ENCODE results near the gene RGPD8.
"Not testable (repeated sequence)": the region's sequence is repeated elsewhere in the genome, so short reads cannot be mapped to it uniquely, and the experiment has no call there.

Gene RGPD8

DNA sequence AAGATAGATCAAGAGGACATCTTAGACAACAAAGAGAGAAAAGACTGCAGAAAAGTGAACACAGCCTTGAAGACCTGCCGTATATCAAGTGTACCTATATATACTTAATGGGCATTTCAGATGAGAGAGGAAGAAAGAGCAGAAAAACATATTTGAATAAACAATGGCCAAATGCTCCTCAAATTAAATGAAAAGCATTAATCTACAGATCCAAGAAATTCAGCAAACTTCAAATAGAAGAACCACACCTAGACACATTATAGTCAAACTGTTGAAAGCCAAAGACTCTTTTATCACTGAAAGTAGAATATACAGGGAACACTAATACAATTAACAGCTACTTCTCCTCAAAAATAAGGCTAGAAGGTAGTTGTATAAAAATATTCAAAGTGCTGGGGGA lies 29.8 kb upstream of the RGPD8 start:
- H3K36me3 ChIP-seq (ENCODE audit: insufficient read depth, low read length), result no peaks in the 10 kb centered on the region
- no peaks in the 10 kb centered on the region for H3K27me3 ChIP-seq (ENCODE audit: control insufficient read depth in 1 of 2, insufficient read depth in 2 of 2, low read length in 2 of 2)
- H3K27ac ChIP-seq (ENCODE audit: low read depth, low read length), result no peak overlapping the region
- H3K9me3 ChIP-seq (ENCODE audit: low read length), result no peaks in the 10 kb centered on the region
- H3K9ac ChIP-seq (ENCODE audit: low read length), result no peak overlapping the region
- no peaks in the 10 kb centered on the region for H3K4me1 ChIP-seq (ENCODE audit: insufficient read depth, low read length)
- H3K4me3 ChIP-seq (ENCODE audit: low read depth in 1 of 2, low read length in 2 of 2), result no peak overlapping the region

DNA sequence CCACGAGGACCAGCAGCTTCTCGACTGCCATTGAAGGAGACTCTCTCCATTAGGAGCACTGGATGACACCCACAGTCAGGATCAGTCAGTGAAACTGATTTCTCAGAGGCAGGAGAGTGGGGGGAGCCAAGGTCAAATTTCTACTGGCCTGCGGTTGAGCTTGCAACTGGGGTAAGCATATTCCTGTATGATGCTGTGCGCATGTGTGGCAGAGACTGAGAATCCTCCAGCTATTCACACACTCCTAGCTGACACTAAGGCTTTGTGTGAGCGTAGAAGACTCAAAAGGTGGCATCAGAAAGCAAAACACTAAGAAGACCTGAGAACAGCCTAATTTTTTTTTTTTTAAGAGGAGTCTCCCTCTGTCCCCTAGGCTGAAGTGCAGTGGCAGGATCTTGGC lies 28.7 kb upstream of the RGPD8 start:
- Histone ChIP-seq H3K9me3 (ENCODE audit: low read length) (no peaks in the 10 kb centered on the region), H3K27ac (ENCODE audit: low read depth, low read length) (no peak overlapping the region), H3K4me1 (ENCODE audit: insufficient read depth, low read length) (no peaks in the 10 kb centered on the region), H3K36me3 (ENCODE audit: insufficient read depth, low read length) (no peaks in the 10 kb centered on the region), H3K27me3 (ENCODE audit: control insufficient read depth in 1 of 2, insufficient read depth in 2 of 2, low read length in 2 of 2) (no peaks in the 10 kb centered on the region), H3K4me3 (ENCODE audit: low read depth in 1 of 2, low read length in 2 of 2) (no peak overlapping the region), H3K9ac (ENCODE audit: low read length) (no peak overlapping the region)

DNA sequence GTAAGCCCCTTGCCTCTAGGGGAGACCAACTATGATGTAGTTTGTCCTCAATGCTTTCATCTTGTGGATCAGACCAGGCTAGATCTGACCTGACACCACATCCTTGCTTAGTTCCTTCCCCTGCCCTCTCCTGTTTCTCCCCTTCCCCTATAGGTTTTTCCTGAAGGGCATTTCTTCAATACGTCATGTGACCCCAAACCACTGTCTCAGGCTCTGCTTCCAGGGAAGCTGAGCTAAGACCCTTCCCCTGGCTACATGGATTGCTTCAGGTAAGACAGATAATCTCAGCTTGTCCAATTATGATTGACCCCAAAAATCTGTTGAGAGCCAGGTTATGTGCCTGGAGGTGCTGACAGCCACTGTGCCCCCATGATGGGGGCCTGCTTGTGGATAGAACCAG lies 25.9 kb upstream of the RGPD8 start:
- Histone ChIP-seq H3K27ac (ENCODE audit: low read depth, low read length) (no peak overlapping the region), H3K27me3 (ENCODE audit: control insufficient read depth in 1 of 2, insufficient read depth in 2 of 2, low read length in 2 of 2) (no peaks in the 10 kb centered on the region)

DNA sequence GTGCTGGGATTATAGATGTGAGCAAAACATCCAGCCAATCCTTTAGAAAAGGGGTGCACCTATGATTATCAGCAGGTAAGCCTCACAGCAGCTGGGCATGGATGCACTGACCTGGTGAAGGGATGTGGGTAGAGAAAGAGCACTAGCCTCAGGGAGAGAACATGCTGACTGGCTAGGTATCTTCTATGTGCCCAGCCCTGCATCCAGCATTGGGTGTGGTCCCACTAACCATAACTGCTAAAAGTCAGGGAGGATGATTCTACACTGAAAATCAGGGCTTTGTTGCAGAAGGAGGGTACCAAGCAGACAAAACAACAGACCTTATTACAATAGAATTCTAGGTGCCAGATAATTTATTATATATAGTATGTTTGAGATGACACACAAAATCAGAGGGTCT lies 21.1 kb upstream of the RGPD8 start:
- no peaks in the 10 kb centered on the region for H3K4me1 ChIP-seq (ENCODE audit: insufficient read depth, low read length)
- H3K27me3 ChIP-seq (ENCODE audit: control insufficient read depth in 1 of 2, insufficient read depth in 2 of 2, low read length in 2 of 2), result no peaks in the 10 kb centered on the region
- no peaks in the 10 kb centered on the region for H3K9me3 ChIP-seq (ENCODE audit: low read length)
- no peak overlapping the region for H3K9ac ChIP-seq (ENCODE audit: low read length)
- no peaks in the 10 kb centered on the region for H3K36me3 ChIP-seq (ENCODE audit: insufficient read depth, low read length)
- H3K4me3 ChIP-seq (ENCODE audit: low read depth in 1 of 2, low read length in 2 of 2), result no peak overlapping the region
- no peak overlapping the region for H3K27ac ChIP-seq (ENCODE audit: low read depth, low read length)

More for the DNA sequence above, 25.9 kb upstream of the RGPD8 start:
- Histone ChIP-seq H3K36me3 (ENCODE audit: insufficient read depth, low read length) (no peaks in the 10 kb centered on the region), H3K9me3 (ENCODE audit: low read length) (no peaks in the 10 kb centered on the region), H3K4me1 (ENCODE audit: insufficient read depth, low read length) (no peaks in the 10 kb centered on the region), H3K4me3 (ENCODE audit: low read depth in 1 of 2, low read length in 2 of 2) (no peak overlapping the region), H3K9ac (ENCODE audit: low read length) (no peak overlapping the region)

DNA sequence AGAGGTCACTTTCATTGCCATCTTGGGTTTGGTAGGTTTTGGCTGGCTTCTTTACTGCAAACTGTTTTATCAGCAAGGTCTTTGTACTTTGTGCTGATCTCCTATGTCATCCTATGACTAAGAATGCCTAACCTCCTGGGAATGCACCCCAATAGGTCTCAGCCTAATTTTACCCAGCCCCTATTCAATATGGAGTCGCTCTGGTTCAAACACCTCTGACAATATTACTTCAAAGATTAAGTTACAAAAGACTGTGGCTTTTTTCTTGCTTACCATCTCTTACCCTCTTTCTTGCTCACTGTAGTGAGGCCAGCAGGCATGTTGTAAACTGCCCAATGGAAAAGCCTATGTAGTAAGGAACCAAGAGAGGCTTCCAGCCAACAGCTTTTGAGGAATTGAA lies 17.9 kb upstream of the RGPD8 start:
- Histone ChIP-seq H3K27ac (ENCODE audit: low read depth, low read length) (no peak overlapping the region), H3K4me3 (ENCODE audit: low read depth in 1 of 2, low read length in 2 of 2) (no peak overlapping the region), H3K4me1 (ENCODE audit: insufficient read depth, low read length) (no peaks in the 10 kb centered on the region), H3K27me3 (ENCODE audit: control insufficient read depth in 1 of 2, insufficient read depth in 2 of 2, low read length in 2 of 2) (no peaks in the 10 kb centered on the region), H3K36me3 (ENCODE audit: insufficient read depth, low read length) (no peaks in the 10 kb centered on the region), H3K9me3 (ENCODE audit: low read length) (no peaks in the 10 kb centered on the region), H3K9ac (ENCODE audit: low read length) (no peak overlapping the region)

DNA sequence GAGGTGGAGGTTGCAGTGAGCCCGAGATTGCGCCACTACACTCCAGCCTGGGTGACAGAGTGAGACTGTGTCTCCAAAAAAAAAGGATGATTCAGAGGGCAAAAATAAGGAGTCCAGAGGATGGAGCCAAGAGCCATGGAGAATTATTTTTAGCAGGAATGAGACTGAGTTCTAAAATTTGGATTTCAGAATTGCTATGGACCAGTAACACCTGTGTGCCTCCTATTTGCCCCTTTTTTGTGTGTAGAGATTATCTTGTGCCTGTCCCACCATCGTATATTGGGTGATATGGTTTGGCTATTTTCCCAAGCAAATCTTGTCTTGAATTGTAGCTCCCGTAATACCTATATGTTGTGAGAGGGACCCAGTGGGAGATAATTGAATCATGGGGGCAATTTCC lies 16.4 kb upstream of the RGPD8 start:
- no peaks in the 10 kb centered on the region for H3K4me1 ChIP-seq (ENCODE audit: insufficient read depth, low read length)

DNA sequence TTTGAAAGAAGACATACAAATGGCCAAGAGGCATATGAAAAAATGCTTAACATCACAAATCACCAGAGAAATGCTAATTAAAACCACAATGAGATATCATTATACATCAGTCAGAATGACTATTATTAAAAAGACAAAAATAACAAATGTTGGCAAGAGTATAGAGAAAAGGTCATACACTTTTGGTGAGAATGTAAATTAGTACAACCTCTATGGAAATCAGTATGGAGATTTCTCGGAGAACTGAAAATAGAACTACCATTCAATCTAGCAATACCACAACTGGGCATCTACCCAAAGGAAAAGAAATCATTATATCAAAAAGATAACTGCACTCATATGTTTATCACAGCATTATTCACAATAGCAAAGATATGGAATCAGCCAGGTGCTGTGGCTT lies 10.8 kb upstream of the RGPD8 start:
- H3K27ac ChIP-seq (ENCODE audit: low read depth, low read length); H3K4me1 ChIP-seq (ENCODE audit: insufficient read depth, low read length); H3K9me3 ChIP-seq (ENCODE audit: low read length); H3K4me3 ChIP-seq (ENCODE audit: low read depth in 1 of 2, low read length in 2 of 2); H3K36me3 ChIP-seq (ENCODE audit: insufficient read depth, low read length); H3K27me3 ChIP-seq (ENCODE audit: control insufficient read depth in 1 of 2, insufficient read depth in 2 of 2, low read length in 2 of 2); H3K9ac ChIP-seq (ENCODE audit: low read length): not testable (repeated sequence)

More for the DNA sequence above, 16.4 kb upstream of the RGPD8 start:
- Histone ChIP-seq H3K36me3 (ENCODE audit: insufficient read depth, low read length) (no peaks in the 10 kb centered on the region), H3K27me3 (ENCODE audit: control insufficient read depth in 1 of 2, insufficient read depth in 2 of 2, low read length in 2 of 2) (no peaks in the 10 kb centered on the region), H3K4me3 (ENCODE audit: low read depth in 1 of 2, low read length in 2 of 2) (no peak overlapping the region), H3K27ac (ENCODE audit: low read depth, low read length) (no peak overlapping the region), H3K9me3 (ENCODE audit: low read length) (no peaks in the 10 kb centered on the region), H3K9ac (ENCODE audit: low read length) (no peak overlapping the region)

DNA sequence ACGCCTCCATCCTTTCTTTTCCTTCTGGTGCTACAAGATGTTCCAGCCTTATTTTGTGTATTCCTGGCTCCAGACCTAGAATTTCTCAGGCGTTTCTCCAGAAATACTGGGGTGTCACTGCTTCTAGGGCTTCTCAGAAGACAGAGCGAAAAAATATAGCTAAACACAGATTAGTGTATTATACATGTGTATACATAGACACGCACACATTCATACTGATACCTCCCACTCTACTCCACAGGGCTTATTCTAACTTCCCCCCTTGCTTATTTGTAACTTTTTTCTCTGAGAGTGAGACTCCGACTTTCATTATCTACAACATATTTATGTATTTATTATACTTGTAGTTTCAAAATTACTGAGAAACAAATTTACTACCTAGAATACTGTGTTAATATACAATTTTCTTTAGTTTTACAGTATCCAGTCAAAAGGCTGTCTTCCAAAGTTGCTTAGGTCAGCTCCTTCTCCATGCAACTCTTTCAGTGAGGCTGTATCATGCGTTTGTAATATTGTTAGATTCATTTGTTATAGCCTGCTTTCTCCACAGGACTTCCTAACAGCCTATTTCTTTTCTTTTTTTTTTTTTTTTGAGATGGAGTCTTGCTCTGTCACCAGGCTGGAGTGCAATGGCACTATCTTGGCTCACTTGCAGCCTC lies 5.3 kb upstream of the RGPD8 start:
- not testable (repeated sequence) for H3K4me1 ChIP-seq (ENCODE audit: insufficient read depth, low read length); H3K27ac ChIP-seq (ENCODE audit: low read depth, low read length); H3K27me3 ChIP-seq (ENCODE audit: control insufficient read depth in 1 of 2, insufficient read depth in 2 of 2, low read length in 2 of 2); H3K4me3 ChIP-seq (ENCODE audit: low read depth in 1 of 2, low read length in 2 of 2); H3K9ac ChIP-seq (ENCODE audit: low read length); H3K36me3 ChIP-seq (ENCODE audit: insufficient read depth, low read length); H3K9me3 ChIP-seq (ENCODE audit: low read length)

DNA sequence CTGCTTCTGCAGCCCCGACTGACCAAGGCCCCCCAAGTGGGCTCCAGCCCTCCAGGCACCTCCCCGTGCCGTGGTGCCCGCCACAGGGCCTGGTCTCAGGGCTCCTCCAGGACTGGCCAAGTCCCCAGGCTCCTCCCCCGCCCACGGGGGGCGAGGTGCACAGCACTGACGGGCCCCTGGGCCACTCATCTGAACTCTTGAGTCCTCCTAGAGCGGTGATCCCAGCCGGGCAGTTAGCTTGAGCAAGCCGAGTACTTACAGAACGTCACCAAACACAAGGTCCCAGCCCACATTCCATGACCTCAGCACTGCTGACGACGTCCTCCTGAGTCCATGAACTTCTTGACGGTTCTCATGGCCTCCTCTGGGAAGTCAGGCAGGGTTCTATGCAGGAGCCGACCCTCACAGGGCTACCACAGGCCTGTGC lies 4.0 kb upstream of the RGPD8 start:
- not testable (repeated sequence) for H3K27ac ChIP-seq (ENCODE audit: low read depth, low read length); H3K4me1 ChIP-seq (ENCODE audit: insufficient read depth, low read length); H3K27me3 ChIP-seq (ENCODE audit: control insufficient read depth in 1 of 2, insufficient read depth in 2 of 2, low read length in 2 of 2); H3K36me3 ChIP-seq (ENCODE audit: insufficient read depth, low read length); H3K9me3 ChIP-seq (ENCODE audit: low read length); H3K4me3 ChIP-seq (ENCODE audit: low read depth in 1 of 2, low read length in 2 of 2); H3K9ac ChIP-seq (ENCODE audit: low read length)

DNA sequence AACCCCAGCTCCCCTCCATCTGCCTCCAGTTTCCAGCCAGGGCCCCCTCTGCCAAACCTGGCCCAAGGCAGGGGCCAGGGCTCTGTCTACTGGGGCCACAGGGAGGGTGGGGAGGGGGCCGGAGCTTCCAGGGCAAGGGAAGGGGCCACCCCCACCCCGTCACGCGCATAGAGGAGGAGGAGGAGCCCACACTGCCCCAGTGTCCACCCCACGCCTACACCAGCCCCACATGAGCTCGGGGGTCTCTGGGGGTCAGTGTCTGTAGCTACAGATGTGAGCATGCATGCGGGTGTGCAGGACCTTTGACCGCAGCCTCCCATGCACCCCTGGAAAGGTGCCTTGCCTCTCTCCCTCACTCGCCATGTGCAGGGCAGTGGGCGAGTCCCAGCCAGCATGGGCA lies 3.5 kb upstream of the RGPD8 start:
- not testable (repeated sequence) for H3K4me1 ChIP-seq (ENCODE audit: insufficient read depth, low read length); H3K9me3 ChIP-seq (ENCODE audit: low read length); H3K9ac ChIP-seq (ENCODE audit: low read length); H3K36me3 ChIP-seq (ENCODE audit: insufficient read depth, low read length); H3K27me3 ChIP-seq (ENCODE audit: control insufficient read depth in 1 of 2, insufficient read depth in 2 of 2, low read length in 2 of 2); H3K27ac ChIP-seq (ENCODE audit: low read depth, low read length); H3K4me3 ChIP-seq (ENCODE audit: low read depth in 1 of 2, low read length in 2 of 2)

DNA sequence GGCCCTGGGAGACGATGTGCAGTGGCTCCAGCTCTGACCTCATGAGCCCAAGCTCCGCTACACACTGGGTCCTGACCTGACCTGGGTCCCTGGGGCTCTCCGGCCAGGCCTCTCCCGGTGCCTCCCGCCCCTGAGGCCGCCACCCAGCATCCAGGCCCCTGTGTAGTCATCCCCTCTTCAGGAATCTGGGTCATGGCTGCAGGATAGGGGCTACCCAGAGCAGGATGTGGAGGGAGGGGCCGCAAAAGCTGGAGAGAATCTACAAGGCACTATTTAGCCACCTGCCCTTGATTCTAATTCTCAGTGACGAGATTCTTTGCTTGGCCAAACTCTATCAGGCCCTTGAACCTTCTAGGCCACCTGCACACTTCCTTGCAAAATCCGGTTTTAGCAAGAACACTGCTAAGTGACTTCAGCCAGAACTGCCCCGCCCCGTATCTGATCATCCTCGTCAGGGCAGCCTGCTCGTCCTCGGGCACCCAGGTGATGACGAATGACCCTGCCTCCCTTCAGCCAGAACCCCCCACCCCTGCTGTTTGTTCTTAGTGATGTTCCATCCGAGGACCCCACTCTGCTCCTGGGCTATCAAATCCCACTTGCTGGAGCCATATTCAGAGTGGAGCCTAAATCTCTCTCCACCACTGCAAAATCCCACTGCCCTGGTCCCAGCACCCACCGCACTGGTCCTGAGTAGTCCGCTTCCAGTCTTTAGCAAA lies 2.4 kb upstream of the RGPD8 start:
- H3K27me3 ChIP-seq (ENCODE audit: control insufficient read depth in 1 of 2, insufficient read depth in 2 of 2, low read length in 2 of 2); H3K9me3 ChIP-seq (ENCODE audit: low read length); H3K4me1 ChIP-seq (ENCODE audit: insufficient read depth, low read length); H3K9ac ChIP-seq (ENCODE audit: low read length); H3K27ac ChIP-seq (ENCODE audit: low read depth, low read length); H3K36me3 ChIP-seq (ENCODE audit: insufficient read depth, low read length); H3K4me3 ChIP-seq (ENCODE audit: low read depth in 1 of 2, low read length in 2 of 2): not testable (repeated sequence)
